Brain microvascular endothelial cell (primary cell): Measurements from ENCODE around the gene POC1B.

Experiments used
- DNase-seq: peaks from one replicate; pipeline ENCODE4 v3.0.0-alpha.2; 2020
- H3K27ac ChIP-seq: fragments of 250-450 bp; sonication (Bioruptor Pico); 2 replicates; pipeline ENCODE4 v1.5.1; 2020; ENCODE audit warnings: mild to moderate bottlenecking, moderate library complexity
- H3K27me3 ChIP-seq: fragments of 250-450 bp; sonication (Bioruptor Pico); replicated peaks from 2 replicates; pipeline ENCODE4 v1.5.1; 2020; ENCODE audit warnings: mild to moderate bottlenecking
- H3K36me3 ChIP-seq: fragments of 250-450 bp; sonication (Bioruptor Pico); replicated peaks from 2 replicates; pipeline ENCODE4 v1.5.1; 2020; ENCODE audit warnings: mild to moderate bottlenecking
- H3K4me3 ChIP-seq: 2 replicates; pipeline ENCODE4 v1.5.1; 2011; ENCODE audit warnings: low read depth, mild to moderate bottlenecking, control low read depth, low read length, moderate library complexity
- CTCF ChIP-seq: IDR thresholded peaks from 2 replicates; pipeline ENCODE4 v1.5.1; 2011; ENCODE audit warnings: low read depth, mild to moderate bottlenecking, moderate library complexity, low read length, control low read depth, inconsistent platforms; ENCODE audit errors: missing control alignments
- in situ Hi-C: cut with HindIII; loops from 2 replicates; pipeline ENCODE4 v1.10.0; 2017; ENCODE audit warnings: low sequenced_read_pairs, low pct_ligation_motif_present

POC1B gene

DNA sequence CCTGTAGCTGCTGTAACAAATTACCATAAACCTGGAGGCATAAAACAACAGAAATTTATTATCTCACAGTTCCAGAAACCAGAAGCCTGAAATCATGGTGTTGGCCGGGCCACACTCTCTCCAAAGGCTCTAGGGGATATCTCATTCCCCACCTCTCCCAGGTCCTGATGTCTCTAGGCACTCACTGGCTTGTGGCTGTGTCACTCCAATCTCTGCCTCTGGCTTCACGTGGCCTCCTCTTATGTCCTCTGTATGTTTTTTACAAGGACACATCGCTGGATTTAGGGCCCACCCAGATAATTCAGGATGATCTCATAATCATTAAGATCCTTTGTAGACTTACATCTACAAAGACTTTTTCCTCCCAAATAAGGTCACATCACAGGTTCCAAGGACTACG, 9.2 kb downstream of the POC1B start:
- in situ Hi-C loops: no loop called here
- H3K27me3 ChIP-seq: no peaks in the 10 kb centered on the region
- DNase-seq: no peak
- H3K27ac ChIP-seq: no peak overlapping the region
- no peaks in the 10 kb centered on the region for H3K36me3 ChIP-seq
- no peak for TF ChIP-seq CTCF
- no peak overlapping the region for H3K4me3 ChIP-seq

- Histone ChIP-seq H3K4me3 (no peak overlapping the region), H3K27me3 (no peaks in the 10 kb centered on the region), H3K27ac (no peak overlapping the region), H3K36me3 (no peaks in the 10 kb centered on the region)
- in situ Hi-C loops: no loop called here
- no peak for DNase-seq
- TF ChIP-seq CTCF: no peak
Observed at GRCh38 chr12:89514751-89515150, 11.1 kb downstream of the POC1B start.

GRCh38 chr12:89513544-89513943, 12.3 kb downstream of the POC1B start:
- Histone ChIP-seq H3K36me3 (no peaks in the 10 kb centered on the region), H3K27ac (no peak overlapping the region), H3K4me3 (no peak overlapping the region), H3K27me3 (no peaks in the 10 kb centered on the region)
- in situ Hi-C loops: no loop called here
- no peak for TF ChIP-seq CTCF
- no peak for DNase-seq

- in situ Hi-C loops: no loop called here
- Histone ChIP-seq H3K27me3 (no peaks in the 10 kb centered on the region), H3K36me3 (no peaks in the 10 kb centered on the region), H3K27ac (no peak overlapping the region), H3K4me3 (no peak overlapping the region)
- TF ChIP-seq CTCF: no peak
- no peak for DNase-seq
Observed at GRCh38 chr12:89507015-89507824, 18.6 kb downstream of the POC1B start.

- no peaks in the 10 kb centered on the region for H3K36me3 ChIP-seq
- no peak overlapping the region for H3K27ac ChIP-seq
- no peak for DNase-seq
- TF ChIP-seq CTCF: no peak
- H3K27me3 ChIP-seq: no peaks in the 10 kb centered on the region
- in situ Hi-C loops: no loop called here
- no peak overlapping the region for H3K4me3 ChIP-seq
Observed at GRCh38 chr12:89506050-89506449, 19.8 kb downstream of the POC1B start.
